K562 (cell line): Measurements from ENCODE around the gene WASF2. TPM values are rescaled to one million over a fixed set of nuclear protein-coding genes. Genes with fewer than 3 reads are reported as not detected.

Experiments
- ATAC-seq: fragments of 200-7000 bp; cut with Tn5 transposase; 3 replicates; pipeline ENCODE4 v1.9.1; 2020; ENCODE audit warnings: moderate library complexity
- BruUV-seq: library from RNA; stranded (reverse); fragments of 400-500 nt; replicated peaks from 2 replicates; lab custom pipeline; 2021; lab: Mats Ljungman, UMichigan
- CTCF ChIA-PET: fragments of 300-600 bp; formaldehyde crosslinking; extraction: SDS; loops from one replicate; lab custom pipeline; 2021; ENCODE audit warnings: low intra/inter-chr PET ratio; lab: Yijun Ruan, JAX
- POLR2A ChIA-PET: fragments of 300-600, 350-650 bp; sonication (Branson Sonifier 250); formaldehyde crosslinking; extraction: SDS; loops from one replicate; lab custom pipeline; 2021; ENCODE audit warnings: antibody characterized with exemption, inconsistent platforms; lab: Yijun Ruan, JAX
- DNase-seq, 4 experiments: peaks; one replicate each; pipeline versions ENCODE4 v3.0.0 to v3.0.0-alpha.2; 2011 to 2018; ENCODE audit warnings: low spot score in 3 of 4, mixed read lengths in 3 of 4; ENCODE audit errors: extremely low read depth in 1 of 4
- FAIRE-seq: peaks from 2 replicates; lab custom pipeline; 2011; peaks lifted over from hg19 to GRCh38; lab: Jason Lieb, UNC
- H2AFZ ChIP-seq: 2 replicates; pipeline ENCODE4 v1.6.0; 2011; ENCODE audit warnings: low read depth, low read length, control low read depth, inconsistent platforms
- H3K27ac ChIP-seq: fragments of 200-600 bp; 3 replicates; pipeline ENCODE4 v1.8.0; 2011; ENCODE audit warnings: low read depth, mild to moderate bottlenecking, control low read depth, inconsistent platforms, low read length, moderate library complexity, mixed read lengths; ENCODE audit errors: extremely low read depth
- H3K27me3 ChIP-seq, 2 experiments: fragments of 300-600 bp in 1 of 2; 2 replicates in 1 of 2; 3 replicates in 1 of 2; pipeline versions ENCODE4 v1.6.0 to v1.8.0; 2011; ENCODE audit warnings: inconsistent platforms in 2 of 2, low read length in 2 of 2, mild to moderate bottlenecking in 1 of 2, mixed read lengths in 1 of 2, moderate library complexity in 1 of 2; ENCODE audit not compliant: control insufficient read depth in 2 of 2, insufficient read depth in 2 of 2
- H3K36me3 ChIP-seq: fragments of 300-600 bp; 3 replicates; pipeline ENCODE4 v1.8.0; 2011; ENCODE audit warnings: mild to moderate bottlenecking, low read length, inconsistent platforms; ENCODE audit not compliant: control insufficient read depth, insufficient read depth
- H3K4me1 ChIP-seq, 2 experiments: fragments of 200-600 bp in 1 of 2; replicated peaks in 1 of 2; 2 replicates in 1 of 2; 3 replicates in 1 of 2; pipeline versions ENCODE4 v1.5.1 to v1.8.0; 2011; ENCODE audit warnings: inconsistent platforms in 2 of 2, low read length in 2 of 2, mild to moderate bottlenecking in 1 of 2, mixed read lengths in 1 of 2, moderate library complexity in 1 of 2; ENCODE audit not compliant: control insufficient read depth in 2 of 2, insufficient read depth in 2 of 2
- H3K4me2 ChIP-seq: 2 replicates; pipeline ENCODE4 v1.6.1; 2011; ENCODE audit warnings: low read length, control low read depth, inconsistent platforms, mixed read lengths; ENCODE audit not compliant: insufficient read depth
- H3K4me3 ChIP-seq: fragments of 200-600 bp; sonication (generic), shearing (Covaris generic); 2 replicates; pipeline ENCODE4 v1.5.1; 2016; ENCODE audit warnings: control low read depth, inconsistent platforms
- H3K79me2 ChIP-seq: fragments of 200-600 bp; 3 replicates; pipeline ENCODE4 v1.8.0; 2011; ENCODE audit warnings: low read length, inconsistent platforms; ENCODE audit not compliant: control insufficient read depth, insufficient read depth
- H3K9ac ChIP-seq, 2 experiments: 2 replicates each; pipeline versions ENCODE4 v1.6.0 to v1.6.1; 2011; ENCODE audit warnings: low read depth in 2 of 2, low read length in 2 of 2, control low read depth in 1 of 2, inconsistent platforms in 1 of 2, mild to moderate bottlenecking in 1 of 2, mixed read lengths in 1 of 2; ENCODE audit not compliant: insufficient read depth in 1 of 2
- H3K9me1 ChIP-seq: one replicate; pipeline ENCODE4 v1.6.0; 2011; ENCODE audit warnings: inconsistent platforms, mild to moderate bottlenecking, low read length, moderate library complexity; ENCODE audit not compliant: control insufficient read depth, insufficient read depth
- H3K9me3 ChIP-seq: replicated peaks from 2 replicates; pipeline ENCODE4 v1.5.1; 2011; ENCODE audit warnings: low read depth, low read length, inconsistent platforms; ENCODE audit not compliant: control insufficient read depth, insufficient read depth
- H4K20me1 ChIP-seq: replicated peaks from 2 replicates; pipeline ENCODE4 v1.6.1; 2011; ENCODE audit warnings: low read length, inconsistent platforms, mixed read lengths; ENCODE audit not compliant: control insufficient read depth, insufficient read depth
- CBX3 ChIP-seq, 2 experiments: IDR thresholded peaks; 1 replicate in 1 of 2; 2 replicates in 1 of 2; pipeline ENCODE4 v1.6.1; 2012; ENCODE audit warnings: inconsistent platforms in 2 of 2, low read length in 2 of 2, borderline replicate concordance in 1 of 2, control low read depth in 1 of 2
- CBX5 ChIP-seq: IDR thresholded peaks from 2 replicates; pipeline ENCODE4 v1.6.1; 2014; ENCODE audit warnings: low read depth, borderline replicate concordance
- CEBPB ChIP-seq: fragments of 450-650 bp; IDR thresholded peaks from 2 replicates; pipeline ENCODE4 v1.6.1; 2016; ENCODE audit warnings: missing genetic modification characterization, missing compliant biosample characterization
- TFAM ChIP-seq: fragments of 250-450 bp; sonication (Bioruptor Pico); conservative IDR thresholded peaks from 2 replicates; pipeline ENCODE4 v1.5.0; 2021; ENCODE audit warnings: mild to moderate bottlenecking, moderate library complexity
- WGBS: fragments of 100-300 bp; shearing (Covaris generic); methylation state at CpG from one replicate; pipeline ENCODE4 v1.1.6; 2016; ENCODE audit warnings: low coverage, mixed read lengths; ENCODE audit not compliant: insufficient coverage; ENCODE audit errors: missing lambda C conversion rate; 5-methylcytosine and 5-hydroxymethylcytosine counted together
- in situ Hi-C: fragments of 300-500 bp; cut with MboI; formaldehyde crosslinking; loops from 4 replicates; pipeline ENCODE4 v1.15.0; 2018; ENCODE audit warnings: inconsistent platforms, mixed read lengths
- intact Hi-C: fragments of 100-400 bp; cut with micrococcal nuclease; formaldehyde crosslinking; loops from 2 replicates; pipeline ENCODE4 v1.14.2; 2022
- polyA plus RNA-seq, 8 experiments: library from polyadenylated mRNA; depleted of rRNA in 4 of 8; stranded (reverse) in 5 of 8; unstranded in 3 of 8; fragments of >200 nt; fragmentation: Nextera tagmentation in 2 of 8; fragmentation: Illumina TruSeq in 1 of 8; extraction: Ambion mirVana in 2 of 8; extraction: Trizol in 1 of 8; gene quantifications; 2 replicates each; pipeline versions ENCODE4 v1.2.1 to v1.2.3, GENCODE V29; 2011 to 2014; ENCODE audit warnings: inconsistent platforms in 1 of 8, missing spikeins in 1 of 8
- total RNA-seq, 7 experiments: library from RNA; depleted of rRNA in 6 of 7; stranded (reverse); fragments of >200 nt in 6 of 7; fragmentation: Illumina TruSeq in 2 of 7; extraction: Trizol in 2 of 7; gene quantifications; 2 replicates each; pipeline versions ENCODE4 v1.2.1 to v1.2.3, GENCODE V29; 2011 to 2021; ENCODE audit warnings: low replicate concordance in 1 of 7
- TF ChIP-seq, protein P1 (sequence below), 2 experiments: fragments of 450-650 bp in 1 of 2; sonication (generic) in 1 of 2; formaldehyde crosslinking in 1 of 2; IDR thresholded peaks in 1 of 2; conservative IDR thresholded peaks in 1 of 2; 2 replicates each; pipeline versions ENCODE4 v1.6.1 to v1.8.1; 2016 to 2023; ENCODE audit warnings: mild to moderate bottlenecking in 2 of 2, moderate library complexity in 2 of 2, inconsistent platforms in 1 of 2, missing genetic modification reagents in 1 of 2

Gene WASF2
- total and polyA plus RNA-seq, 9 of the 15 experiments (the other 6 are each of a cell fraction or from before 2014, with no cell fraction given), result 8.2 to 163 (median 31.2) TPM

DNA sequence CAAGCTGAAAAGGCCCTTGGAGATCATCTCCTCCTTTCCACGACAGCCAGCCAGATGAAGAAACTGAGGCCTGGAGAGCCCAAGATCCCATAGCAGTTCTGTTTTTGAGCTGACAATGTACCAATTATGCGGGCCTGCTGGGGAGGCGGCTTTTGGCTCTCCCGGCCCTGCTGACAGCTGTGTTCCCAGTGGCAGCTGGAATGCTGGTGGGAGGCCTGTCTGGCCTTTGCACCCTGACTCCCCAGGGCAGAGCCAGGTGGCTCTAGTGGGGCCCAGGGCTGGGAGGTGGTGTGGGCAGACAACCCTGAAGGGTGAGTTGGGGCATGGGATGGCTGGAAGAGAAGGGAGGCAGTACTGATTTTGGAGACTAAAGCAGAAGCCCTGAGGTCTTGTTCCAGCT, 30.7 kb upstream of the WASF2 start:
- FAIRE-seq, result no peak
- in situ Hi-C loops, result no loop called here

More for the DNA sequence above, 30.7 kb upstream of the WASF2 start:
- Histone ChIP-seq H3K27ac (no peak overlapping the region), H3K27me3 (no peaks in the 10 kb centered on the region), H2AFZ (no peak overlapping the region), H3K9me1 (peaks cover 4% of the 10 kb centered on the region), H3K9me3 (no peaks in the 10 kb centered on the region), H4K20me1 (no peaks in the 10 kb centered on the region), H3K9ac (0 out of 4 replicates have a peak overlapping the region, but pooled peaks of 1 of the 2 experiments have one; percentile 31), H3K4me3 (no peak overlapping the region), H3K36me3 (no peaks in the 10 kb centered on the region; the same call in 2 of the 3 replicates), H3K4me2 (no peak overlapping the region), H3K79me2 (peaks cover 5% of the 10 kb centered on the region), H3K4me1 (peaks cover 47 to 71% of the 10 kb centered on the region in 2 experiments)
- ATAC-seq (no peak), DNase-seq (no peak)
- 73% methylated on average over 4 of the region's 4 CpGs for WGBS
- POLR2A ChIA-PET, result interaction anchor here (0.7 to 2.5 kb wide), 4 partner anchors 11 to 149 kb away, joined by 3 to 7 read pairs (median 3); no protein-coding TSS in a partner anchor
- no TSS peak for BruUV-seq
- CTCF ChIA-PET, result no interaction called here
- intact Hi-C loops, result no loop called here
- TF ChIP-seq, protein P1, sequence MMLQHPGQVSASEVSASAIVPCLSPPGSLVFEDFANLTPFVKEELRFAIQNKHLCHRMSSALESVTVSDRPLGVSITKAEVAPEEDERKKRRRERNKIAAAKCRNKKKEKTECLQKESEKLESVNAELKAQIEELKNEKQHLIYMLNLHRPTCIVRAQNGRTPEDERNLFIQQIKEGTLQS (IDR thresholded peaks at IDR 0.05), result no peak
- TF ChIP-seq, protein P1 (CRISPR knock-in tag; conservative IDR thresholded peaks at IDR 0.05), result no peak
- TF ChIP-seq CBX5 (no peak), TFAM (no peak), CBX3 (IDR thresholded peaks at IDR 0.05; ENCODE audit: borderline replicate concordance in 1 of 2, low read length in 2 of 2) (no peak), CEBPB (tag) (no peak)
